ENCODE measurements around the gene TTLL11. TPM values are rescaled to one million over a fixed set of nuclear protein-coding genes. Genes with fewer than 3 reads are reported as not detected.

The TTLL11 gene
- total RNA-seq, 1 experiment from 2014 or later, result 13.6 TPM

DNA sequence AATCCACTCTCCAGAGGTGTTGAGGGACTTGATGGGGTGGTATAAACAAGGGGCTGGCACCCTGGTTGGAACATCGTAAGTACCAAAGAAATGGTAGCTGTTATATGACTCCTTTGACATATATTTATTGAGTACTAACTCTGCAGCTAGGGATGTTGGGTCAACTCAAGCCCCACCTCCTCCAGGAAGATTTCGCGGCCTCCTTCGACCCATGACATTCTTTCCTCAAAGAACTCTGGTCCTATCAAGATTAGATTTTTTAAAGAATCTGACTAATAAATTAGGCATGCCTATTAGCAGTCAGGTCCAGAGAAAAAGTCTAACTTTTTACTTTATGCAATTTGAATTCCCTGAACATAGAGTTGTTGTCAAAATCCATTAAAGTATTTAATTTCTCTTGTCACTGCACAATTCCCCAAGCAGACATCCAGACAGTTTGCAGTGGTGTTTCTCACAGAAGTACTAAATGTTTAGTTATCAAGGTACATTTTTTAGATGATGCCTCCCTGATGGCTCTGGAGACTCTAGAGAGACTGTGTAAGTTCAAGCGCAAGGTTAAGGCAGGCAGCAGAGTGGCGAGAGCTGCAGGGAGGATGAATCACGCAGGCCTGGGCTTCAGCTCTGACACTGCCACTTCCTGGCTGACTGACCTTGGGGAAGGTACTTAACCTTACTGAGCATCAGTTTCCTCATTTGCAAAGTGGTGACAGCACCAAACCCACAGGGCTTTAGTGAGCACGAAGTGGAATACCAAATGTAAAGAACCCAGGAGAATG, 209.6 kb downstream of the TTLL11 start:
- intact Hi-C loops (cut with micrococcal nuclease), result no loop called here
- H3K27ac Mint-ChIP-seq (ENCODE audit: low read depth, unreplicated experiment), result no peak overlapping the region
- no peak overlapping the region for H3K4me3 Mint-ChIP-seq (ENCODE audit: unreplicated experiment)
- BruUV-seq (replicated peaks), result no TSS peak
- no peak for DNase-seq (ENCODE audit: unreplicated experiment)
- CTCF ChIA-PET, result interaction anchor here (0.6 to 1.1 kb wide), 2 partner anchors 113 to 408 kb away, joined by 3 read pairs; no protein-coding TSS in a partner anchor
- H3K9me3 Mint-ChIP-seq (ENCODE audit: unreplicated experiment), result no peaks in the 10 kb centered on the region
- H3K27me3 Mint-ChIP-seq (ENCODE audit: insufficient read depth, unreplicated experiment), result no peaks in the 10 kb centered on the region
- POLR2A ChIA-PET, result no interaction called here
- peaks cover 5% of the 10 kb centered on the region for H3K36me3 Mint-ChIP-seq (ENCODE audit: insufficient read depth, unreplicated experiment)
- TF ChIP-seq, protein P1, sequence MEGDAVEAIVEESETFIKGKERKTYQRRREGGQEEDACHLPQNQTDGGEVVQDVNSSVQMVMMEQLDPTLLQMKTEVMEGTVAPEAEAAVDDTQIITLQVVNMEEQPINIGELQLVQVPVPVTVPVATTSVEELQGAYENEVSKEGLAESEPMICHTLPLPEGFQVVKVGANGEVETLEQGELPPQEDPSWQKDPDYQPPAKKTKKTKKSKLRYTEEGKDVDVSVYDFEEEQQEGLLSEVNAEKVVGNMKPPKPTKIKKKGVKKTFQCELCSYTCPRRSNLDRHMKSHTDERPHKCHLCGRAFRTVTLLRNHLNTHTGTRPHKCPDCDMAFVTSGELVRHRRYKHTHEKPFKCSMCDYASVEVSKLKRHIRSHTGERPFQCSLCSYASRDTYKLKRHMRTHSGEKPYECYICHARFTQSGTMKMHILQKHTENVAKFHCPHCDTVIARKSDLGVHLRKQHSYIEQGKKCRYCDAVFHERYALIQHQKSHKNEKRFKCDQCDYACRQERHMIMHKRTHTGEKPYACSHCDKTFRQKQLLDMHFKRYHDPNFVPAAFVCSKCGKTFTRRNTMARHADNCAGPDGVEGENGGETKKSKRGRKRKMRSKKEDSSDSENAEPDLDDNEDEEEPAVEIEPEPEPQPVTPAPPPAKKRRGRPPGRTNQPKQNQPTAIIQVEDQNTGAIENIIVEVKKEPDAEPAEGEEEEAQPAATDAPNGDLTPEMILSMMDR (IDR thresholded peaks at IDR 0.05; ENCODE audit: unreplicated experiment), result no peak
- no peaks in the 10 kb centered on the region for H3K4me1 Mint-ChIP-seq (ENCODE audit: insufficient read depth, unreplicated experiment)

DNA sequence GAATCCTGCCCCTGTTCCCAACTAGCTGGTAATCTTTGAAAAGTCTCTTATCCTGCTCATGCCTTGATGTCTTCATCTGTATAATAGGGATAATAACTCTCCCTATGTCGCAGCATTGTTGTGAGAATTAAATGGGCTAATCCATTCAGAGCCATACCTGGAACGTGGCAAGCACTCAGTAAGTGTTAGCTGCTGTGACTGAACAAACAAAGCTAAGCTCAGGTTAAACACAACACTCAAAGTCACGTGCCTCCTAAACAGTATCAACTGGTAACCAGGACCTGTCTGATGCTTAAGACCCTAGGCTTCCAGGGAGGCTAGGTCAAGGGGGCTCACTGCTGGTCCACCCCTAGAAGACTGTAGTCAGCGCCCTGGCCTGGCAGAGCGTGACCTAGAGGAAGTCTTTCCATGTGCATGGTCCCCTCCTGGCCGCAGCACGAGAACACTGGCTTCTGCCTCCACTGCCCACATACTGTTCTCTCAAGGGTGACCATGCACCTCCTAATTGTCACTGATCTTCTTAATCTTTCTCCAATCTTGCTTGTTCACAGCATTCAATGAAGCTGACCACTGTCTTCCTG, 211.1 kb downstream of the TTLL11 start:
- H3K27me3 Mint-ChIP-seq (ENCODE audit: insufficient read depth, unreplicated experiment), result no peaks in the 10 kb centered on the region
- no TSS peak for BruUV-seq (replicated peaks)
- peaks cover 5% of the 10 kb centered on the region for H3K36me3 Mint-ChIP-seq (ENCODE audit: insufficient read depth, unreplicated experiment)
- H3K27ac Mint-ChIP-seq (ENCODE audit: low read depth, unreplicated experiment), result no peak overlapping the region
- ChIA-PET POLR2A (interaction anchor here (0.5 kb wide), 1 partner anchor 120 kb away, joined by 3 read pairs; no protein-coding TSS in a partner anchor), CTCF (no interaction called here)
- no peaks in the 10 kb centered on the region for H3K4me1 Mint-ChIP-seq (ENCODE audit: insufficient read depth, unreplicated experiment)
- no peaks in the 10 kb centered on the region for H3K9me3 Mint-ChIP-seq (ENCODE audit: unreplicated experiment)
- intact Hi-C loops (cut with micrococcal nuclease), result no loop called here
- TF ChIP-seq, protein P1 (IDR thresholded peaks at IDR 0.05; ENCODE audit: unreplicated experiment), result no peak
- DNase-seq (ENCODE audit: unreplicated experiment), result no peak
- H3K4me3 Mint-ChIP-seq (ENCODE audit: unreplicated experiment), result no peak overlapping the region

DNA sequence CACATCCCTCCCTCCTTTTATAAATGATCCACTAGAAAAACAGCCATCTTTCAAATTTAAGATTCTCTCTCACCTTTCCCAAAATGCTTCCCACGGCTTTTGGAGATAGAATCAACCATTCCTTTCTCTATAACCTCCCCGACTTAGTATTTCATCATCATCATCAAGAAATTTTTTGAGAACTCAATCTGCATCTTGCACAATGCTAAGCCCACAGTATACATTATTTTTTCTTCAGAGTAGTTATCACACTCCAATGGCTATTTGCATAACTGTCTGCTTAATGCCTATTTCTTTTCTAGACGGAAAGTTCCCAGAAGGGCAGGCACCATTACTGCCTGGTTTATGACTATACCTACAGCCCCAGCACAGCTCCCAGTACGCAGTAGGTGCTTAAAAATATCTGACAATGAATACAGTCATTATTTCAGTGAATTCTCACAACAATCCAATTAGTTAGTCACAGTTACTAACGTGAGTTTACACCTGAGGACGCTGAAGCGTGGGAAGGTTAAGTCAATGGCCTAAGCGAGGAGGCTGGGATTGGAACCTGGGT, 212.7 kb downstream of the TTLL11 start:
- ChIA-PET POLR2A (no interaction called here), CTCF (interaction anchor here (0.5 kb wide), 1 partner anchor 97 kb away, joined by 3 read pairs; no protein-coding TSS in a partner anchor)
- Mint-ChIP-seq H3K27me3 (ENCODE audit: insufficient read depth, unreplicated experiment) (no peaks in the 10 kb centered on the region), H3K36me3 (ENCODE audit: insufficient read depth, unreplicated experiment) (peaks cover 5% of the 10 kb centered on the region), H3K4me1 (ENCODE audit: insufficient read depth, unreplicated experiment) (peaks cover 8% of the 10 kb centered on the region), H3K4me3 (ENCODE audit: unreplicated experiment) (no peak overlapping the region), H3K9me3 (ENCODE audit: unreplicated experiment) (no peaks in the 10 kb centered on the region), H3K27ac (ENCODE audit: low read depth, unreplicated experiment) (no peak overlapping the region)
- TF ChIP-seq, protein P1 (IDR thresholded peaks at IDR 0.05; ENCODE audit: unreplicated experiment), result no peak
- no TSS peak for BruUV-seq (replicated peaks)
- DNase-seq (ENCODE audit: unreplicated experiment), result no peak
- intact Hi-C loops (cut with micrococcal nuclease), result no loop called here

DNA sequence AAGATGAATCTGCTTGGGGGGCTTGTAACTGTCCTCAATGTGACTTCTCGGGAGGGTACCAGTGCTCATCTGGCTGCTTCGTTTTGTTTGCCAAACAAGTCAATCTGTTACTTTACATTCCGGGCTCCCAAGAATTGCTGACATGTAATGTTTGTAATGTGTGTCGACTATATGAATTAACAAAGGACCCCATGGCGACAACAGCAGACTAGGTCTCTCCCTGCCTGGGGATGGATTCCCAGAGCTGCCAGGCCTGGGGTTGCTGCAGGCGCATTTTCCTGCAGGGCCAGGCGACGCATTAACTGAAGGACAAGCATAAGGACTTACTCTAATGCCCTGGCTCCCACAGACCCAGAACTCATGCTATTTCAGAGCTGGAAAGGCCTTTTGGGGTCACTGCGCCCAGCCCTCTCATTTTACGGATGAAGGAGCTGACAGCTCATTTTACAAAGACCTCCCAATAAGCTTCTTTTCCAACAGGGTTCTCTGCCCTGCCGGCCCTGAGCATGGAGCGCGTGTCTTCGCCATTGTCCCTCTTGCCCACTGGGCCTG, 214.8 kb downstream of the TTLL11 start:
- Mint-ChIP-seq H3K27me3 (ENCODE audit: insufficient read depth, unreplicated experiment) (no peaks in the 10 kb centered on the region), H3K36me3 (ENCODE audit: insufficient read depth, unreplicated experiment) (peaks cover 5% of the 10 kb centered on the region), H3K4me1 (ENCODE audit: insufficient read depth, unreplicated experiment) (peaks cover 8% of the 10 kb centered on the region), H3K4me3 (ENCODE audit: unreplicated experiment) (no peak overlapping the region), H3K27ac (ENCODE audit: low read depth, unreplicated experiment) (no peak overlapping the region), H3K9me3 (ENCODE audit: unreplicated experiment) (no peaks in the 10 kb centered on the region)
- ChIA-PET POLR2A (interaction anchor here (0.6 kb wide), 1 partner anchor 439 kb away, joined by 3 read pairs; no protein-coding TSS in a partner anchor), CTCF (interaction anchor here (0.7 kb wide), 1 partner anchor 10 kb away, joined by 3 read pairs; no protein-coding TSS in a partner anchor)
- TF ChIP-seq, protein P1 (IDR thresholded peaks at IDR 0.05; ENCODE audit: unreplicated experiment), result no peak
- BruUV-seq (replicated peaks), result no TSS peak
- intact Hi-C loops (cut with micrococcal nuclease), result no loop called here
- no peak for DNase-seq (ENCODE audit: unreplicated experiment)
